Parathyroid adenoma (tissue), 2 donors: ENCODE measurements around the gene DIPK1A.

Experiments
- H2AFZ ChIP-seq: fragments of 300-600 bp; sonication (generic); one replicate; pipeline ENCODE4 v1.7.0; 2017; ENCODE audit warnings: antibody characterized with exemption, mild to moderate bottlenecking
- H3K27ac ChIP-seq: fragments of 300-600 bp; sonication (generic); one replicate; pipeline ENCODE4 v1.7.0; 2017
- H3K27me3 ChIP-seq: fragments of 300-600 bp; sonication (generic); one replicate; pipeline ENCODE4 v1.7.0; 2017; ENCODE audit warnings: low read length; ENCODE audit not compliant: control insufficient read depth, insufficient read depth
- H3K36me3 ChIP-seq: fragments of 300-600 bp; sonication (generic); one replicate; pipeline ENCODE4 v1.7.0; 2017; ENCODE audit warnings: low read length; ENCODE audit not compliant: control insufficient read depth, insufficient read depth
- H3K4me1 ChIP-seq: fragments of 300-600 bp; sonication (generic); one replicate; pipeline ENCODE4 v1.7.0; 2017; ENCODE audit warnings: control low read depth
- H3K4me2 ChIP-seq: fragments of 300-600 bp; sonication (generic); one replicate; pipeline ENCODE4 v1.7.0; 2017; ENCODE audit warnings: low read length
- H3K4me3 ChIP-seq: fragments of 300-600 bp; sonication (generic); one replicate; pipeline ENCODE4 v1.7.0; 2017; ENCODE audit warnings: low read depth, low read length
- H3K79me2 ChIP-seq: fragments of 300-600 bp; sonication (generic); one replicate; pipeline ENCODE4 v1.7.0; 2017; ENCODE audit warnings: control low read depth
- H3K9ac ChIP-seq: fragments of 300-600 bp; sonication (generic); one replicate; pipeline ENCODE4 v1.7.0; 2017; ENCODE audit warnings: mild to moderate bottlenecking
- H3K9me3 ChIP-seq: fragments of 300-600 bp; sonication (generic); one replicate; pipeline ENCODE4 v1.7.0; 2017; ENCODE audit warnings: low read length; ENCODE audit not compliant: control insufficient read depth
- CTCF ChIP-seq: fragments of 300-600 bp; sonication (generic); IDR thresholded peaks from one replicate; pipeline ENCODE4 v1.7.0; 2017; ENCODE audit warnings: antibody characterized with exemption, mild to moderate bottlenecking
- donor health status: primary hyperparathyroidism.

The DIPK1A gene

GRCh38 chr1:92915547-92915946 is 45.7 kb downstream of the DIPK1A start:
- Histone ChIP-seq H3K9ac (no peak overlapping the region), H3K4me3 (no peak overlapping the region), H3K36me3 (no peaks in the 10 kb centered on the region), H3K27me3 (no peaks in the 10 kb centered on the region), H2AFZ (no peak overlapping the region), H3K9me3 (no peaks in the 10 kb centered on the region), H3K4me1 (no peaks in the 10 kb centered on the region), H3K79me2 (no peaks in the 10 kb centered on the region), H3K27ac (no peak overlapping the region), H3K4me2 (no peak overlapping the region)
- no peak for TF ChIP-seq CTCF

GRCh38 chr1:92913093-92913819 is 48.0 kb downstream of the DIPK1A start:
- Histone ChIP-seq H3K27me3 (no peaks in the 10 kb centered on the region), H3K4me2 (no peak overlapping the region), H3K36me3 (no peaks in the 10 kb centered on the region), H3K9ac (no peak overlapping the region), H3K27ac (no peak overlapping the region), H3K4me3 (no peak overlapping the region), H2AFZ (no peak overlapping the region), H3K79me2 (no peaks in the 10 kb centered on the region), H3K4me1 (no peaks in the 10 kb centered on the region), H3K9me3 (no peaks in the 10 kb centered on the region)
- TF ChIP-seq CTCF, result no peak

GRCh38 chr1:92910081-92910480 is 51.2 kb downstream of the DIPK1A start:
- no peak for TF ChIP-seq CTCF
- Histone ChIP-seq H3K36me3 (no peaks in the 10 kb centered on the region), H3K9me3 (no peaks in the 10 kb centered on the region), H3K27me3 (no peaks in the 10 kb centered on the region), H2AFZ (no peak overlapping the region), H3K27ac (no peak overlapping the region), H3K9ac (no peak overlapping the region), H3K4me2 (no peak overlapping the region), H3K79me2 (no peaks in the 10 kb centered on the region), H3K4me1 (no peaks in the 10 kb centered on the region), H3K4me3 (no peak overlapping the region)

- TF ChIP-seq CTCF, result no peak
- H2AFZ ChIP-seq, result no peak overlapping the region
- H3K4me1 ChIP-seq, result no peaks in the 10 kb centered on the region
- H3K27me3 ChIP-seq, result no peaks in the 10 kb centered on the region
- no peak overlapping the region for H3K4me2 ChIP-seq
- H3K9me3 ChIP-seq, result no peaks in the 10 kb centered on the region
- no peaks in the 10 kb centered on the region for H3K36me3 ChIP-seq
- H3K4me3 ChIP-seq, result no peak overlapping the region
- H3K79me2 ChIP-seq, result no peaks in the 10 kb centered on the region
- H3K9ac ChIP-seq, result no peak overlapping the region
- no peak overlapping the region for H3K27ac ChIP-seq
Observed at GRCh38 chr1:92909321-92909720, 51.9 kb downstream of the DIPK1A start.
